GM21619 (cell line): Measurements from ENCODE around the gene ANXA2R.

Experiments used
- ATAC-seq: cut with Tn5 transposase; IDR thresholded peaks from one replicate; pipeline ENCODE4 v1.9.1; 2021; ENCODE audit not compliant: unreplicated experiment

ANXA2R gene

DNA sequence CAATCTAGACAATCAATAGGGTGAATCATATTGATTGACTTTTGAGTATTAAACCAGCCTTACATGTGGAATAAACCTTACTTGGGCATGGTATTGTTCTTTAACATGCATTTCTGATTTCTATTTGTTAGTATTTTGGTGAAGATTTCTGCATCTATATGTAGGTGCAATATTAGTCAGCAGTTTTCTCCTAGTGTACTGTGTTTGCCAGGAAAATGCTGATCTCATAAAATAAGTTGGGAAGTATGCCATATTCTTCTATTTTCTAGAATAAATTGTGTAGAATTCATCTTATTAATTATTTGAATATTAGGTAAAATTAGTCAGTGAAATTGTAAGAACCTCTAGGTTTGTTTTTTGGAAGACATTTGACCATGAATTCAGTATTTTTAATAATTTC is 38.4 kb downstream of the ANXA2R start:
- ATAC-seq = no peak

DNA sequence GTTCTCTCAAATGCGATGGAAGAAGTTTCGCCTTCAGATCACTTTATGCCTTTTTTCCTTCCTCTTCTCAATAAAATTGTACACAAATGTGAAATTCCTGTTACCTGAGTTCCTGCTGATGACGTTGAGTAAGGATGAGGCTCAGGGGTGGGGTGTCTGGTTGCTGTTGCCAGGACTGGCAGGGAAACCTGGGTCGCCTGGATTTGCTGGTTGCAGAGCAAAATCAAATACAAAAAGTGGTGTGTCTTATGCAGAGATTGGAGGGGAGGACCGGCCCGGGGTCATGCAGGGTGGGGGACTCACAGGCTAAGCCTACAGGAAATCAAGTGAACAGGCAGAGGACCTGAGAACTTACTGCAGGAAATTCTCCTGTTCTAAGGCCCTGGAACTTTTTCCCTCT is 39.2 kb downstream of the ANXA2R start:
- no peak for ATAC-seq

DNA sequence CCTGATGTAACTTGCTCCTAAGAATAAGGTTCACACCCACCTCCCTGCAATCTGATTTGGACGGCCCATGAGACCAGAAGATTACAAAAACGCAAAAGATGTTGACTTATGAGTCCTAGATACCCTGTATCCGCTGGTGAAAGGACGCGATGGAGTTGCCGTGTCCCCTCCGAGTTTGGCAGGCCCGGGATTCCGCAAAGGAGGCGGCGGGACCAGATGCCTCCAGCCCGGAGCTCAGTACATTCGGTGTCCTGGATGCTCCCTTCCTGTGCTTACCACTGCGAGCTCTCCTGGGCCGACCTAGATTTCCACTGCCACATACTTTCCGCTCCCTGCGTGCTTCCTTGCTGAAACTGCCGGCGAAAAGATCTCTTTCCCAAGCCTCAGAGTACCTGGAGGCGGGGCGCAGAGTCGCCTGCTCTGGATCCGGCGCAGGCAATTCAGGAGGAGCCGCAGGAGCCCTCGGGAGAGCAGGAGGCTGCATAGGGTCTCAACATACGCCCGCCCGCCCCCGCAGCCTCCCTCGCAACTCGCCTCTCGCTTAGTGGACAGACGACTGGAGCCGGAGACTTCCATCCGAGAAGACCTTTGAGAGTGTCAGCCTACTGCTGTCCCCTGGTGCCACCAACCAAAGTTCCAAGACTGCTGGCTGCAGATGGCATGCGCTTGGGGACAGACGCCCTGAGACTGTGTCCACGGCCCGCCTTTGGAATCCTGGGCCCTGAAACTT is 39.8 kb downstream of the ANXA2R start:
- ATAC-seq = no peak

DNA sequence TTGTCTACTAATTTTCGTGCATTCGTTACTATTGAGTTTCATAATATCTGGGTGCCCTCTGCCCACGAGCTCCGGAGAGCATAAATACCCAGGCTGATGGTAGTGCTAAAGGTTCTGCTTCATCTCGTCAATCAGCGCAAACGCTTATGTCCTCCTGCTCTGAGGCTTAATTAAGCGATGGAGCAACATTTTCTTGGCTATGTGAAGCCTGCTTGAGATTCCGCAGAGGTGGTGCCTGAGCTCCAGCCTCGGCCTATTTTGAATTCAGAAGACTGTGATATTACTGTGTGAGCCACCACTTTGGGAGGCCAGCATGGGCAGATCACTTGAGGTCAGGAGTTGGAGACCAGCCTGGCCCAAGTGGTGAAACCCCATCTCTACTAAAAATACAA is 44.8 kb downstream of the ANXA2R start:
- no peak for ATAC-seq

DNA sequence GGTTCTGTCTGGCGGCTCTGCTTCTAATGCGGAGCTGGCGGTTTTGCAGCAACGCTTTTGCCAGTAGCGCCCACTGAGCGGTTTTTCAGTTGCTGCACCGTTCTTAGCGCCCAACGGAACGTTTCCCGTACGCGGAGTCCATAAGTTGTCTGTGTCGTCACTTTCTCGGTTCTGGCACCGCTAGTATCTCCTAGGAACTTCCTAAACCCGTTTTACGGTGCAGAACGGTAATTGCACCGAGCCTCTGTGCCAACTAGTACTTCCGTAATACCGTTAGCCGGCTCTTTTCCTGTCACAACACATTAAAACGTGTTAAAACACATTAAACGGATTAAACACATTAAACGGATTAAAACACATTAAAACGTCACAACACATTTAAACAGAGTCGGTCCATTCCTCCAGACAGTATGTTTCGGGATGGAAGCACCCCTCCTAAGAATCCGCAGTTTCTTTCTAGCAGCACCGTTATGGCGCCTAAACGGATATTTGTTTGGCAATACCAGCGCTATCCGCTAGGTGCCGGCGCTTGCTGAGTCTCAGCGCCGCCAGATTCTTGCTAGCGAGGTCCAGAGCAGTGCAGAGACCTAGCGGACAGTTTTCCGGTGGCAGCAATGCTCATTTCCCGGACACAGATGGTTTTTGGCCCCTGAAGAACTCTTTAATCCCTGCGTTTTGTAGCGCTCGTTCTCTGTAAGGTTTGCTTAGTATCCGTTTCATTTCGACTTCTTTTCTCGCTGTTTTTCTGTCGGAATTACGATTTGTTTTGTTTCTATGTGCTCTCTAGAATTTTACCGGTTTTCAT is 45.4 kb downstream of the ANXA2R start:
- ATAC-seq = peak; percentile 51

DNA sequence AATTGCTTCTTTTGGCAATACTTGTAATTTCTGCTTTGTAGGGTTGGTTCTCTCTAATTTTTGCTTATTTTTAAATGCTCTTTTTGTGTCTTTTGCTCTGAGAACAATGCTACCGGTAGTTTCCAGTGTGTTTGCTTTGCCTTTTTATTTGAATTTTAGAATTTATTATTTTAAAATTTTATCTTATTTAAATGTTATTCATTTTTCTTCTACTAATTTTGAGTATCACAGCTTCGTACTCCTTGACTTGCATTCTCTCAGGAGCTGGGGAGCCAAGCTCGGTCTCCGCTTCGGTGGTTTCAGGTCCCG is 45.9 kb downstream of the ANXA2R start:
- ATAC-seq = no peak

DNA sequence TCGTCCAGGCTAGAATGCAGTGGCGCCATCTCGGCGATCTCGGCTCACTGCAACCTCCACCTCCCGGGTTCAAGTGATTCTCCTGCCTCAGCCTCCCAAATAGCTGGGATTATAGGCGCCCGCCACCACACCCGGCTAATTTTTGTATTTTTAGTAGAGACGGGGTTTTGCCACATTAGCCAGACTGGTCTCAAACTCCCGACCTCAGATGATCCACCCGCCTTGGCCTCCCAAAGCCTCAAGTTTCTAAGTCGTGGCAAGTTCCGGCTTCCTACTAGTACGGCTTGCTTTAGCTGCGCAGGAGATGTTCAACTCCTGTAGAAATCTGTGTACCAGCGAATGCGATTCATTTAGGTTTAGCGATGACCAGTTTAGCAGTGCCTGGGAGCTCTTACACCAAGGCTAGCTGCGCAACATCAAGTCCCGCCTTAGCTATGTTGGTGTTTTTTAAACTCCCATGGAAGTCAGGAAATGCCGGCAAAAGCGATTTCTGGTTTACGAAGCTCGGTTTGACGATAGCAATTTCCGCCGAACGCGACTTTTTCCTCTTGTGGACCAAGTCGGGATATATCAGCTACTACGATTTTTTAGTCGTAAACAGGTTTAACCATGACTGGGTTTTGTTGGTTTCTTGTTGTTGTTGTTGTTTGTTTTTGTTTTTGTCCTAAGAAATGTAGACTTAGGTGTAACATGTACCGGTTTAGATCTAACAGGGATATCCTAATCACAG is 46.4 kb downstream of the ANXA2R start:
- no peak for ATAC-seq

DNA sequence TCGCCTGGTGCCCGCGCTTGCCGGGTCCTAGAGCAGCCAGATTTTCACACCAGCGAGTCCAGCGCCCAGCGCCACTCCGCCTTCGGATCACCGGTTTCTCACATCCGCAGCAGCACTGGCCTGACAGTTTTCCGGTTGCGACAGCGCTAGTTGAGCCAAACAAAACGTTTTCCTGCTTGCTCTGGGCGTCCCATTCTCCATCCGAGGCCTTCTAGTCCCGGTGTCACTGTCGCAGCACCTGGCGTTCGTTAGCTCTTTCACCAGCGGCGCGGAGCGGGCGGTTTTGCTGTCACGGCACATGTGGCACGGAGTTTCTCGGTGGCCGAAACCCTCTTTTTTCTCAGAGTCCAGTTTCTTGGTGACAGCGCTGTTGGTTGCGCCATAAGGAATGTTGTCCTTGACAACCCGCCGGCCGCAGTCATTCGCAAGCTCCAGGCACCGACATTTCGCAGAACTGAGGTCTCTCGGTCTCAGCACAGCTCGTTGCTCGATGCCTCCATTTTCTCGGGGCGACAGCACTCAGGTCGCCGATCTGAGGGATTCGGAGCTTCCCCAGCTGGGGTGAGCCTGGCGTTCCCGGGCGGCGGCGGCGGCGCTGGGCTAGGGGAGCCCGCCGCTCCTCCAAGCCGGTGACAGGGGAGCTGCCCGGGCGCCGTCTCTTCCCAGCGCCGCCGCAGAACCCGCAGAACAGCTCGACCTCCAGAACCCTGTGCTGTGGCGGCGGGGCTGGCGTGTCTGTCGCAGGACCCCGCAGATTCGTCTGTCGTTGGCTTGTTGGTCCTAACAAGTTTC is 47.8 kb downstream of the ANXA2R start:
- peak; percentile 40 for ATAC-seq

DNA sequence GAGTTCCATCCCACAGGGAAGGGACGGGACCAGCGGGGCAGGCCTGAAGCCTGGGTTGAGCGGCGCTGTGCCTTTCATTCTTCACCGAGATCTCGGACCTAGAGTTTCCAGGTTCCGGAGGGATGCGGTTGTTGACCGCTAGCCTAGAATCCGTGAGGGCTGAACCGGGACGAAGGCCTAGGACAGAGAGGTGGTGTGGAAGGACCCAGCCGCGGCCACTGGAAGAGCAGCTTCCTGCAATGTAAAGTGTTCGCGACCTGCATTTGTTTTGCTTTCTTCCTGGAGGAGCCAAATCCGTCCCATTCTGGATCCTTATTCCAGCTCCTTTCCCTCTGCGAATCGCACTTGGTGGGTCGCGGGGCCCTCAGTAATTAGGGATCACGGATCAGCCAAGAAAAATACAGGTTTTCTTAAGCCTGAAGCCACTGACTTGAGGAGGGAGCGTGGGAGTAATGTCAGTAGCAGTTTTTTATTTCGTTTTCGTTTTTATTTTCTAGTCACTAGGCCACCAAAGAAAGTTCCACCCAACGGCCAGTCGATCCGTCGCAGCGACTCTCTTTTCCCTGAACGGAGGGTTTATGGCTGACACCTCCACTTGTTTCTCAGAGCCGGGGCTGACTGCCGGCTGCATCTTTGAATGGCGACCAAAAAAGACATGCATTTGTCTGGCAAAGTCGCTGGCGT is 48.6 kb downstream of the ANXA2R start:
- peak; percentile 32 for ATAC-seq

DNA sequence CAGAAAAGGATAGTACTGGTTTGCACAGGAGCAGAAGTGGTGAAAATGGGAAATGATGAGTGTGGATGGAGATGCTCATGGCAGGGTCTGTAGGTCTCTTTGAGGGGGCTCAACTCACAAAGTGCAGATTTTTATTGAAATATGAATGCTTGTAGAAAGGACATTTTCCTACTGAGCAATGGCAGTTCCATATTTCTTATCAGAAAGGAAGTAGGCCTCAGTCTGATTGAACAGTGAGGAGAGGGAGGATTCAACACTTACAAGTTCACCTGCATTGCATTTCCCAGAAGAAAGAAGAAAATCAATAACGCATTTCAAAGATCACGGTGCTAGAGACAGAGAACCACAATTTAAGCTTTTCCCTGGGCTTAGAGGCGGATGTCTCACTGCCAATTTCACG is 49.2 kb downstream of the ANXA2R start:
- no peak for ATAC-seq
